ENCODE measurements around the gene PYDC1. TPM values are rescaled to one million over a fixed set of nuclear protein-coding genes. Genes with fewer than 3 reads are reported as not detected.

The PYDC1 gene
- total RNA-seq, 4 donors from 2014 or later, result 4.2 to 17.7 (median 13.8) TPM; not detected in 1

GRCh38 chr16:31258366-31258765 is 41.4 kb upstream of the PYDC1 start:
- H3K4me1 ChIP-seq, result peaks cover 11% of the 10 kb centered on the region
- no peaks in the 10 kb centered on the region for H3K9me3 ChIP-seq
- H3K36me3 ChIP-seq, result no peaks in the 10 kb centered on the region
- WGBS, result 88% methylated on average over 4 of the region's 4 CpGs
- TF ChIP-seq POLR2AphosphoS5 (IDR thresholded peaks at IDR 0.05) (no peak), EP300 (IDR thresholded peaks at IDR 0.05) (no peak)
- H3K27me3 ChIP-seq, result no peaks in the 10 kb centered on the region
- peak in 1 of 2 donors; percentile 63 for DNase-seq (ENCODE audit: low spot score in 2 of 2)
- H3K4me3 ChIP-seq, result no peak overlapping the region
- no peak overlapping the region for H3K27ac ChIP-seq

- TF ChIP-seq POLR2A (IDR thresholded peaks at IDR 0.05) (no peak), EP300 (IDR thresholded peaks at IDR 0.05) (no peak), POLR2AphosphoS5 (IDR thresholded peaks at IDR 0.05) (no peak), CTCF (IDR thresholded peaks at IDR 0.05) (no peak)
- no peak for DNase-seq (ENCODE audit: low spot score in 2 of 2)
- no peaks in the 10 kb centered on the region for H3K27me3 ChIP-seq
- H3K9me3 ChIP-seq, result no peaks in the 10 kb centered on the region
- peaks cover 18% of the 10 kb centered on the region for H3K4me1 ChIP-seq
- H3K4me3 ChIP-seq, result no peak overlapping the region
- no peaks in the 10 kb centered on the region for H3K36me3 ChIP-seq
- WGBS, result 82% methylated on average over 6 of the region's 8 CpGs
- no peak overlapping the region for H3K27ac ChIP-seq
Observed at GRCh38 chr16:31256466-31256865, 39.5 kb upstream of the PYDC1 start.

- Histone ChIP-seq H3K4me1 (peaks cover 21% of the 10 kb centered on the region), H3K9me3 (no peaks in the 10 kb centered on the region), H3K4me3 (no peak overlapping the region), H3K36me3 (no peaks in the 10 kb centered on the region), H3K27ac (peak overlapping the region; percentile 3), H3K27me3 (no peaks in the 10 kb centered on the region)
- 33% methylated on average over 5 of the region's 5 CpGs for WGBS
- TF ChIP-seq EP300 (IDR thresholded peaks at IDR 0.05) (no peak), POLR2AphosphoS5 (IDR thresholded peaks at IDR 0.05) (no peak), POLR2A (IDR thresholded peaks at IDR 0.05) (no peak), CTCF (IDR thresholded peaks at IDR 0.05) (no peak)
- no peak for DNase-seq (ENCODE audit: low spot score in 2 of 2)
Observed at GRCh38 chr16:31253642-31254045, 36.7 kb upstream of the PYDC1 start.

GRCh38 chr16:31251435-31251834 is 34.5 kb upstream of the PYDC1 start:
- WGBS, result 96% methylated on average over 5 of the region's 5 CpGs

GRCh38 chr16:31250782-31251384 is 33.9 kb upstream of the PYDC1 start:
- Histone ChIP-seq H3K27ac (no peak overlapping the region), H3K4me1 (peaks cover 24% of the 10 kb centered on the region), H3K9me3 (no peaks in the 10 kb centered on the region), H3K4me3 (no peak overlapping the region), H3K27me3 (no peaks in the 10 kb centered on the region), H3K36me3 (no peaks in the 10 kb centered on the region)
- 85% methylated on average over 7 of the region's 7 CpGs for WGBS
- DNase-seq (ENCODE audit: low spot score in 2 of 2), result no peak
- no peak for TF ChIP-seq POLR2AphosphoS5 (IDR thresholded peaks at IDR 0.05)
- TF ChIP-seq EP300 (IDR thresholded peaks at IDR 0.05), result no peak
- no peak for TF ChIP-seq POLR2A (IDR thresholded peaks at IDR 0.05)
- TF ChIP-seq CTCF (IDR thresholded peaks at IDR 0.05), result no peak

More at GRCh38 chr16:31251435-31251834, 34.5 kb upstream of the PYDC1 start:
- Histone ChIP-seq H3K27ac (no peak overlapping the region), H3K4me1 (peaks cover 24% of the 10 kb centered on the region), H3K9me3 (no peaks in the 10 kb centered on the region), H3K27me3 (no peaks in the 10 kb centered on the region), H3K36me3 (no peaks in the 10 kb centered on the region), H3K4me3 (no peak overlapping the region)
- DNase-seq (ENCODE audit: low spot score in 2 of 2), result no peak
- TF ChIP-seq EP300 (IDR thresholded peaks at IDR 0.05), result no peak
- TF ChIP-seq POLR2AphosphoS5 (IDR thresholded peaks at IDR 0.05), result no peak
- TF ChIP-seq CTCF (IDR thresholded peaks at IDR 0.05), result no peak

- 48% methylated on average over 5 of the region's 5 CpGs for WGBS
- Histone ChIP-seq H3K4me1 (peaks cover 16% of the 10 kb centered on the region), H3K27me3 (no peaks in the 10 kb centered on the region), H3K4me3 (no peak overlapping the region), H3K36me3 (no peaks in the 10 kb centered on the region), H3K27ac (no peak overlapping the region), H3K9me3 (no peaks in the 10 kb centered on the region)
- TF ChIP-seq POLR2AphosphoS5 (IDR thresholded peaks at IDR 0.05), result no peak
- no peak for TF ChIP-seq EP300 (IDR thresholded peaks at IDR 0.05)
- no peak for TF ChIP-seq POLR2A (IDR thresholded peaks at IDR 0.05)
- no peak for DNase-seq (ENCODE audit: low spot score in 2 of 2)
Observed at GRCh38 chr16:31248344-31248743, 31.4 kb upstream of the PYDC1 start.

Data from suprapubic skin (tissue), 4 donors.